ENCODE measurements around the gene CMSS1.

- TF ChIP-seq CTCF (IDR thresholded peaks at IDR 0.05), result no peak
- TF ChIP-seq EP300 (IDR thresholded peaks at IDR 0.05), result no peak
- TF ChIP-seq POLR2A (IDR thresholded peaks at IDR 0.05), result no peak
Measured at GRCh38 chr3:99927671-99928457, 110.2 kb downstream of the CMSS1 start.
